HG03432 (cell line): ENCODE results near the gene TP63.

ENCODE experiments used
- ATAC-seq: cut with Tn5 transposase; IDR thresholded peaks from one replicate; pipeline ENCODE4 v1.9.1; 2021; ENCODE audit warnings: mild to moderate bottlenecking, moderate library complexity; ENCODE audit not compliant: unreplicated experiment

TP63 gene

DNA sequence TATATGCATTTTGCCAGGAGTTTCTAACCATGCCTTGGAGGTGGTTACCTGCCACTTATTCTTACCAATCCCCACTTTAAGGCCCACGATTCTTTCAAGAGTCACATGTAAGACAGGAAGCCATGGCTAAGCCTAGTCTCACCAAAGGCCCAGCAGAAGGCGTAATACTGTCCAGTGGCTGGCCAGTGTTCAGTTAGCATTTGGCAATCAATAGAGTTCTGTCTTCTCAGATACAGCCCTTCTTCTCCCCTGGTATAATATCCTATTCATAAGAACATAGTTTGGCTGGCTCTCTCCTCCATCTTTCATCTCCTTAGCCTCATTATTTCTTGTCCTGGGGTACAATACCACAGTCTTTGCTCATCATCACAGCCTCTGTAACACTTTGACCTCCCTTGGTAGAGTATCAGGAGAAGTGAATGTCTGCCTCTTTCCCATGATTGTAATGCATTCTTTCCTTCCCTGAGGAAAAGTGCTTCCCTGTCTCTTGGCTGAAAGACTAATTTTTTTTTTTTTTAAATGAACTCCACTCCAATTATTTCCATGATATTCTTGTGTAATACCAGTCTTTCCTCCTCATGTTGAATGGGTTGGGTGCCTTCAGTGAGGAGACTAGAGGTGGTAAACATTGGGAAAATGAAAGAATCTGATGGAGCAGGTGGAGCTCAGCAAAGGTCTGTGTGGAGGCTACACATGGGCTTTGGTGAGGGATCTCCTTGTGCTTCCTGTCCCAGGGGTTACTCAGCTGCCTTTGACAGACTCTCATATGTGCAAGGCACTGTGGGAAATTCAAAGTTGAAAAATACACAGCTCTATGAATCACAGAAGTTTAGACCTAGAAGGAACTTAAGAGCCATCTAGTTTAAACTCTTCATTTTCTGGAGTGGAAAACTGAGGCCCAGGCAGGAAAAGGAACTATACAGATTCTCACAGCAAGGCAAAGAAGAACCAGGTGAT, 271.3 kb downstream of the TP63 start:
- no peak for ATAC-seq

DNA sequence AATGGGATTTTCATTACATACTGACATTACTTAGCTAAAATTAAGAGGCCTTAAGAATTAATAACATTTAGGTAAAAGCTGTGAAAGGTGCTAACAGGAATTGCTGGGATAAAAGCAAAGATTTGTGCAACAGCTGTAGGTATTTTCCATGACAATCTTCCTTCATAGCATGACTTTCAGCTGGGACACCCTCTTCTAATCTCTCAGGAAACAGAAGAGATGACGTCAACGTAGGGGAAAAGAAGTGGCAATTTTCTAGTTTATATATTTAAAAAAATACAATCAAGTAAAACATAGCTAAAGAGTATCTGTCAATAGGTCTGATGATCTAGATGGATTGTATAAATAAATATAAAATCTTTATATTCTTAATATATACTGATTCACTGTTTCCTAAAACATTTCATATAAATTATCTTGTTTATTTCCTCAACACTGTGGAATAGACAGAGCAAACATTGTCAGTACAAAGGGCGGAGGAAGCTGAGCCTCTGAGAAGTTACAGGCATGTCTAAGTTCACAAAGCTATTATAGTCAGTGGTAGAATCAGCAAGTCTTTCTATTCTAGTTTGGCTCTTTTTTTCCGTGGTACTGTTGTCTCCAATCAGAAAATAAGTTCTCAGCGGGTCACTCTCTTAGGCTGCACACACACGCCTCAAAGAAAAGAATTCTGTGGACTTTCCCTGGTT, 272.5 kb downstream of the TP63 start:
- ATAC-seq, result no peak

DNA sequence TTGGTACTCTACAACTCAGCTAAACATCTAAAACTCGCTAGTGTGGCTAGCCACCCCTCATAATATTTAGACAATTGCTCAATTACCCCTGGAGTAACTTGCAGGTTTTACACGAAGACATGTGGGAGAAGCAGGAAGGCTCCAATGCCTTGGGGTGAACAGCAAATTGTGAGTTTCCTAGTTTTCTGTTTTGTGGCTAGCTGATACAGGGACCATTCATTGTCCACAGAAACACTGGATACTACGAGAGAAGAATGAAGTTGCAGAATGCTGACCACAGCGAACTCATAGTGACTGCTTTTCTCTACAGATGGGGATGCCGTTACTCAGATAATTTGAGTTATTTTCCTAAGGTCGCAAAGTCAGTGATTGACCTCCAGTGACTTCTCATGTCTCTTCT, 276.6 kb downstream of the TP63 start:
- no peak for ATAC-seq

DNA sequence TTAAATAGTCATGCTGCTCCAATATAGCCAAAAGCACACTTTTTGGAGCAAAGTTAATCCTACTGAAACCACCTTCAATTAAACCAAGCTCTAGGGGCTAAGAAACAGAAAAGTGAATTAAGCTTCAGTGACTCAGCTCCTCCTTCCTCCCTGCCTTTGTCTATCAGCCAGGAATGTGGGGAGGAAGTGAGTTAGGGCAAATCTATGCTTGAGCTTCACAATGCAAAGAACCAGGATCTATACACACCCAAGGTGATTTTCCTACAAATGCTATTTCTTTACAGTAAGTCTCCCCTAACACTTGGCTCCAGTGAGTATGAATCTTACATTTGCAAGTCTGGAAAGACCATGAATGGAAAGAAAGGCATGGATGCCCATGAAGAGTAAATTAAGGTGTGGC, 277.5 kb downstream of the TP63 start:
- no peak for ATAC-seq

DNA sequence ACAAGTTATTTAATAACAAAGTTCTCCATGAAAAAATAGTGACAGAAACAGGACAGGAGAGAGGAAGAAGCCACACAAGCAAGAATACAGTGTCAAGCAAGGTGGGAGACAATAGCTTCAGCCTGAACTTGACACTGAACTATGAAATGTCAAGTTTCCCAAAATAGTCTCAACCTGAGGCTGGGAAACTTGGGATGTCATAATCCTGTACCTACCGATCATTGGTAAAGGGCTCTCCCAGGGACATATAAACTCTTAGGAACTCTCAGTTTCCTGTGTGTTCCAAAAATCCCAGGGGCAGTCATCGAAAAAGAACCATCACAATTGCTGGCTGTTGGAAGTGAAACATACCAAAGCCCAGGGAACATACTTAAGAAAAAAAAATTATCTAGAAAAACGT, 277.9 kb downstream of the TP63 start:
- no peak for ATAC-seq

DNA sequence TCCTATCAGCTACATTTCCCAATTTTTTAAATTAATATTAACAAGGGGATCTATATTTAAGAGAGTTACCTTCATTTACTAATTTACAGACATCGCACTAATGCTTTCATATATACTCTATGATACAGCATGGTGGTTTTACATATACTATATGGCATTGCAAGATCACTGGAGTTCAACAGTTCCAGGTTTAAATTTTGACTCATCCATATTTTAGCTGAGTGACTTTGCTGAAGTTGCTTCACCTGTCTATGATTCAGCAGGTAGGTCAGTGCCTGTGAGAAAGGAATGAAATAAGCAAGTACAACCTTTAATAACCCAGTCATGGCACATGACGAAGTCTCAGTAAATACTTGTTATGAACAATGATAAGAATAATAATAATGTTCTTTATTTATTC, 278.4 kb downstream of the TP63 start:
- ATAC-seq, result no peak

DNA sequence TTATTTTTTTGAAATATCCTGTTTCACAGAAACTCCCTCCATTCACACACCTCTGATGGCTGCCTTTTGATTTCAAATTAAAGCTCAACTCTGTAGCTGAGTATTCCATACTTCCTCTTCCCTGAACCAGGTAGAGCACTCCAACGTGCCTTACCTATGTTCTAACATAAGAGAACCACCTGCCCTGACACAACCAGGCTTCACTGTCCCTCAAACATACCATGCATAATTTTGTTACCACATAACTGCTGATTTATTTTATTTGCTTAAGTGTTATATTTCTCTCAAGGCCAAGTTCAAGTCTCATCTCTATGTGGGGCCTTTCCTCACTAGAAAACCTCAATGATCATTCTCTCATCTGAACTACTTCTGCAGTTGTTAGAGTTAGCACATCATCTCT, 279.8 kb downstream of the TP63 start:
- no peak for ATAC-seq

DNA sequence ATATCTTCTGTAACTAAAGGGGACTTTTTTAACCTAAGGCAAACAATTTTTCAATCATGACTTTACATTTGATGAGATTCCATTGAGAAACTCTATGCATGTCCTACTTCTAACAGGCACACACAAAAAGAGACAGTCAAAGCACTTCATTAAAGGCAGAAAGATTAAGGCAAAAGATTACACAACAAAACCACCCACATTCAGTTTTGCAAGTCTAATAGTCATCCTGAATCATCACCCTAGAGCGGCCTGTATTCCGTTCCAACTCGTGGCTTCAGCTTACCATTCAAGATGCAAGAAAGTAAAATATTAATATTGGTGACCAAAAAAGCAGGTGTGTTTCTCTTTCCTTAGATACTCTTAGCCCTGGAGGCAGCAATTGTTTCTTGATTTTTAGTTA, 283.6 kb downstream of the TP63 start:
- ATAC-seq, result no peak

DNA sequence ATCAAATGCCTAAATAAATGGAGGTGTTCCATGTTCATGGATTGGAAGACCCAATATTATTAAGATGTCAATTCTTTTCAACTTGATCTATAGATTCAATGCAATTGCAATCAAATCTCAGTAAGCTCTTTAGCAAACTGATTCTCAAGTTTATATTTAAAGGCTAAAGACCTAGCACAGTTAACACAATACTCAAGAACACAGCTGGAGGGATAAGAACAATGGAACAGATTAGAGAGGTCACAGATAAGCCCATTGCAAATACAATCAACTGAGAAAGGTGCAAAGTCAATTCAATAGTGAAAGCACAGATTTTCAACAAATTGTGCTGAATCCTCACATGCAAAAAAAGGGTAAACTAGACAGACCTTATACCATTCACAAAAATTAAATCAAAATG, 290.6 kb downstream of the TP63 start:
- ATAC-seq, result no peak

DNA sequence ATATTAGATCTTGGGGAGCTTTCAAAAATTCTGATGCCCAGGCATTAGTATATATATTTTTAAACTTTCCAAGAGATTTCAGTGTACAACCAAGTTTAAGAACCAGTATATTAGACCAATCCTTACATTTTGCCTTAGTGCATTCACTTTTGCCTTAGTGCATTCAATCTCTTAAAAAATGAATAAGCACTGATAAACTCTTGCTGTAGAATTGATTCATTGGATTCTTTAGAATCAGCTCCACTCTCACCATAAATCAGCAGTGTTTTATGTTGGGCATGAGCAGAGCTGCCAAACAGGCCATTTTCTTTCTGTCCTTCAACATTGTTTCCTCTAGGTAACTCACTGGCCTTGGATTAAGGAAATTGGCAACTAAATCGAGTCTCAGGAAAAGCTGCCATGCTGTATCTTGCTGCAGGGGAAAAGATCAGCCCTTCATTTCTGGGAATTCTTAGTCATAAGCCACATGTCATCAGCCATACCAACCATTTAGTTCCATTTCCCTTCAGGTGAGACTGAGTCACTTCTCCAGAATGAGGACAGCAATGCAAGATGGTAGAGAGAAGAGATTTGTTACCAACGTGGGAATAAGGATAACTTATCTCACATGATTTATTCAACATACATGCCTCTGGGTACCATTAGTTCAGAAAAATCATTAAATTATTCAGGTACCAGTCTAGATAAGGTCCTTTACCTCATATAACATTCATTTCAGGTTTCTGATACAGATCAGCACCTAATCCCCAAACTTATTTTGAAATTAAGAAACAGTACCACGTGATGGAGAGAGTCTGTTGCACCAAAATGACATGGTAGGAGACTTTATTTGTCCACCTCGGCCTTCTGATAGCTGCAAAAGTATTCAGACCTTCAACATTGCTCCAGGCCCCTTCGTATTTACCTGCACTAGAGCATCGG, 297.0 kb downstream of the TP63 start:
- ATAC-seq, result no peak

DNA sequence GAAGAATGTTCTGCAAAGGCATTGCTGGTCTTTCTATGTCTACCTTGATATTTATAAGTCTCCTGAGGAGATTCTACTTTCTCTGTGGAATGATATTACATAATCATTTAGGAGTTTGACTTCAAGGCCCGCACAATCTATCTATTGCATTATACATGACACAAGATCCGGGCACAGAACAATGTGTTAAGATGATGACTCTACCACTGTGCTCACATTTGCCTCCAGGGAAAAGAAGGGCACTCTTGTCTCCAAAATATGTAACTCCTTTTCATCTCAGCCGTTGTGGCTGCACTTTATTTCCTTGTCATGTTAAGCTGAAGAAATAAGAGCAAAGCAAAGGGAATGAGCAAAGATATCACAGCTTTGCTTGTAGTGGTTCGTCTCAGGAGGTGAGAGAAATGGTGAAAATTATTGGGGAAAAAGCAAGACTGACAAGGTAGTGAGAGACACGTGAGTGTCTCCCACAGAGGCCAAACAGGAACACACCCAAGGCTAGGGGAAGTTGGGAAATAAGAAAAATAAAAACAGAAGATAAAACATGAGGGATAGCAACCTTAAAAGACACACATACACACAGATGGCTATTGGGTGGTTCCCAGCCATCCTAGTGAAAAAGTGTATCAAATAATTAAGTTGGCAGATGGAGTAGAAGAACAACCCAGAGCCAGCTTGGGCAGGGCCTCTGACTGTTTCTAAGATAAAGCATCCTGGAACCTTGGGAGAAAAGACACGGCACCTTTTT, 305.2 kb downstream of the TP63 start:
- no peak for ATAC-seq

DNA sequence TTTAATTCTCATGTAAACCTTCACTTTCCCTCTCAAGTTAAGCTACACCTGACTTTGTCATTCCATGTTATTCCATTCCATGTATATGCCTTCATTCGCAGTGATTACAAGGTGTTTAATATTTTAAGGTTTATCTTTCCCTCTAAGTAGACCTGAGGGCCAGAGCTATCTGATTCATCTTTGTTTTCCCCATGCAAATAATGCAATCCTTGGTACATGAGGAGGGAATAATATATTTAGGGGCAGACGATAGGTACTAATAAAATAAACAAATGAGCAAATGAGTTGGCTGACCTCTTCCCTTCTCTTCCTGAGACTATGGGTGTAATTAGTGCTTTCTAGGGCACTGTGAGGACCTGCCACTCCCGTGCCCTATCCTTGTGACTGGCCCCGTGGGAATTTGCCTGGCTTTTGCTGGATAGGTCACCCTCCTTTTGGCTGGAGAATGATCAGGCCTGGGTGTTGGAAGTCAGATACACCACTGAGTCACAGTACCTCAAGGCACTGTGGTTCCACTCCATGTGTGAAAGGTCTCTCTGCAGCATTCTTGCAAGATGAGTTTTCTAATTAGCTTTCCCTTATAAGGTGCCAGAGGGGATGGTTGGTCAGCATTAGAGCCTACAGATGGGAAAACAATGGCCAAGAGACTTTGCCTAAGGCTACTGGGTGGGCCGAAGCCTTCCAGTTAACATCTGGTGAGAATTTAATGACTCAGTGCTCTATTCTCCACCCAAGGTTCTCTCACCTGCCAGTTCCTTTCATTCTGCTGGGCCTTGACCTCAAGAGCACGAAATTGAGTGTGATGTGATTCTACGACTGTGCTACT, 306.3 kb downstream of the TP63 start:
- no peak for ATAC-seq

DNA sequence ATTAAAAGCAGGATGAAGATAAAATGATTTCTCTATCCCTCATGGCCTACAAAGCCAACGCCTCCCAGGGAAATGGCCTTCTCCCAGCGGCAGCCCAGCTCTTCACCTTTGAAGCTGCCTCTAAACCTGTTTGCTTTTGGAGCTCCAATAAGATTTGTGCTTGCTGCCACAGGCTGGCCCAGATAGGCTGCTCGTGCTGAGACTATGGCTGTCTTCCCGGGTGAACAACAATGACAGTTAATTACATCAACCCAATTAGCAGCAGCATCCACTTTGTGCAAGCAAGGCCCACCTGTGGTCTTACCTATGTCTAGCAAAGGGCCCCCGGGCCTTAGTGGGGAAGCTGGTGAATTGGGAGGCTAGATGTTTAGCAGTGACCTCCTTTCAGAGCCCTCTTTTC, 309.9 kb downstream of the TP63 start:
- no peak for ATAC-seq

DNA sequence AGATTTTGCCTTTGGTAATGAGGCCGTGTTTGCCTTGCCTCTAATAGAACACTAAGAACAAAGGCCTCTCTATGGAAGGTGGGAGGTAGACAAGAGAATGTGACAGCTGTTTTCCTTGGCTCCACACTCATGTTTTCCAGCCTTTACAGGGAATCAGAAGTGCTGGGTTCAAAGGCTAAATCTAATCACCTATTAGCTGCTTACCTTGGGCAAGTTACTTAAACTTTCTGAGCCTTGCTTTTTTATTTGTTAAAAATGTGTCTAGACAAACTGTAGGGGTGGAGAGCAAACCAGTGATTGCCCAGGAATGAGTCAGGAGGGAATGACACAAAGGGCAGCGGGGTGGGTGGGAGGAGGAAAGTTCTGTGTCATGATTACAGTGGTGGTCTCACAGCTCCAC, 310.5 kb downstream of the TP63 start:
- ATAC-seq, result no peak

DNA sequence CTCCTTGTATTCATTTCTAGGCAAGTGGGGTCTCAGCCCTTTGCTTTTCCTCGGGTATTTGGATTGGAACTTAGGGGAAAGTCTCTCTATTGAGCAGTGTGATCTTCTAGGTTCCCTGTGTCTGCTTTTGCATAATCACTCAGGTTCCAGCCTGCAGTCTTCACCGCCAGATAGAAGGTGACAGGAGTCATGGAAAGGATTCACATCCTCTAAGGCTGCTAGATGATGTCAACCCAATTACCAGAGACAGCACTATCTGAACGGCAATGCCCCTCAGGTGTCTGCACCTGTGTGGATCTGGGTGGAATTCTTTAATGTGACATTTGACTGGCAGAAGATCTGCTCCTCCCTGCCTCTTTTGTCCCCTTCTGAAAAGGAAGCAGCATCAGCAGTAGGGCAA, 311.8 kb downstream of the TP63 start:
- no peak for ATAC-seq

DNA sequence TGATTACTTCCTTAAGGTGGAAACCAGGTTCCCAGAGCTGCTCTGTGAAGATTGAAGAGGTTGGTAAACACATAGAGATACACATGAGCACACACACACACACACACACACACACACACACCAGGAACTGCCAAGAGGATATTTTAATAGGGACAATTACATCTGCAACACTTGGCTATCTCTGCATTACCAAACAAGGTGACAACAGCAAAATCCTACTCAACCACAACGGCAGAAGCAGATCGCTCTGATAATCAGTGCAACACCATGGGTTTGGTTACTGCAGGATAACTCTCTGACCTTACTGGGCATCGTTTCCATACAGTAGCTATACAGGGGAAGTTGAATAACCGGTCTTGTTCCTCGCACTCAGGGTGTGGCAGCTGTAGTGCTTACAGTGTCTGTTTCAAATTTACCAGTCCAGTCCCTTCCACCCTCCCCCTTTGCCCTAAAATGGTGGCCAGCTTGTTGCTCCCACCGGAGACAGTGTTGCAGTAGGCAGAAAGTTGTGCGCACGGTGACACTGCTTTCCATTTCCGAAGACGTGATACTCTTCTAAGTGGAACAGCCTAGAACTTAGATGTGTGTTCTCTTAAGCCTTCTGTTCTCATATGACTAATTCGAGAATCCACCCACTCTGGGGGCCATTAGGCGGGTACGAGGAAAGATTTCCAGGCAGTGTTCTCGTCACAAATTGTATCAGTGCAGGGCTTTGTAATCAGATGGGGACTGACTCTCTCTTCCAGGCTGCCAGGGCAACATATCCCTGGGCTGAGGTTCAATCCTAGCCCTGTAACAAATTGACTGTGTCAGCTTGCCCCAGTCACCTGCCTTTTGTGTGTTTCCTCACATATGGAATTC, 313.3 kb downstream of the TP63 start:
- ATAC-seq, result no peak

DNA sequence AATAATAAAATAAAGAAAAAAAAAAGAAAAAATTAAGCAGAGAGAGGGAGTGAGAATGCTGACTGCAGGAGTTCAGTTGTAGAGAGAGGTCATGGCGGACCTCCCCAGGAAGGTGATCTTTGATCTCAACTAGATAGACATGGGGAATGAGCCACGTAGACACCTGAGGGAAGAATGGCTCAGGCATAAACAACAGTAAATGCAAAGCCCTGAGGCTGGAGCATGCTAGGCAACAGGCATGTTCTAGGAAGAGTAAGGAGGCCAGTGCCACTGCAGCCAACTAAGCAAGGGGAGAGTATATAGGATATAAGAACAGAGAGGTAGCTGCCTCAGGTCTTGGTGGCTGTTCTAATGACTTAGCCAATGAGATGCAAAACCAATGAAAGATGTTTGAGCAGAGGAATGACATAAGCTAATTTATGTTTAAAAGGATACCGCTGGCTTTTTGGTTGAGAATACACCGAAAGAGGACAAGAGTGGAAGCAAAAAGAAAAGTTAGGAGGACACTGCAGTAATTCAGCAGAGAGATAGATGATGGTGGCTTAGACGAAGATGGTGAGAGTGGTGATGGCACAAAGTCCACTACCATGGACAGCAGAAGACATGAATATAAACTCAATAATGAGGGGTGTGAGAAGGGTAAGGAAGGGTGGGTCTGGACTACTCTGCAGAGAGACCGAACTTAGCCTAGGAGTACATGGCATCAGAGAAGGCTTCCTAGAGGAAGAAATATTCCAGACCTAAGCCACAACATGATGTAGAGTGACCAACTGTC, 314.9 kb downstream of the TP63 start:
- no peak for ATAC-seq
